Type B pancreatic cell (in vitro differentiated cells): ENCODE data around the gene SFSWAP. TPM values are rescaled to one million over a fixed set of nuclear protein-coding genes. Genes with fewer than 3 reads are reported as not detected.
"Not testable (repeated sequence)": the region's sequence is repeated elsewhere in the genome, so short reads cannot be mapped to it uniquely, and the experiment has no call there.

Experiments
- DNase-seq: peaks from one replicate; pipeline ENCODE4 v3.0.0; 2021; ENCODE audit warnings: mixed read lengths; ENCODE audit not compliant: unreplicated experiment; ENCODE audit errors: extremely low spot score
- H3K27ac Mint-ChIP-seq: 2 replicates; pipeline ENCODE4 v1.8.0; 2021; ENCODE audit warnings: mild to moderate bottlenecking, mixed read lengths
- H3K27me3 Mint-ChIP-seq: 2 replicates; pipeline ENCODE4 v1.8.0; 2021; ENCODE audit warnings: mixed read lengths
- H3K36me3 Mint-ChIP-seq: 2 replicates; pipeline ENCODE4 v1.8.0; 2021; ENCODE audit warnings: mixed read lengths
- H3K4me1 Mint-ChIP-seq: one replicate; pipeline ENCODE4 v1.8.0; 2021; ENCODE audit warnings: mixed read lengths; ENCODE audit not compliant: unreplicated experiment
- H3K4me3 Mint-ChIP-seq: 2 replicates; pipeline ENCODE4 v1.8.0; 2021; ENCODE audit warnings: mild to moderate bottlenecking, mixed read lengths
- H3K9me3 Mint-ChIP-seq: 2 replicates; pipeline ENCODE4 v1.8.0; 2021; ENCODE audit warnings: mixed read lengths
- CTCF ChIP-seq: fragments of 200-600 bp; sonication (generic); conservative IDR thresholded peaks from 2 replicates; pipeline ENCODE4 v1.5.0; 2021; ENCODE audit warnings: antibody characterized with exemption, mild to moderate bottlenecking
- total RNA-seq: library from RNA; stranded (reverse); gene quantifications from 2 replicates; pipeline ENCODE4 v1.2.1, GENCODE V29; 2021; ENCODE audit warnings: low replicate concordance

The SFSWAP gene
- total RNA-seq, 1 donor from 2014 or later = 59.3 TPM

DNA sequence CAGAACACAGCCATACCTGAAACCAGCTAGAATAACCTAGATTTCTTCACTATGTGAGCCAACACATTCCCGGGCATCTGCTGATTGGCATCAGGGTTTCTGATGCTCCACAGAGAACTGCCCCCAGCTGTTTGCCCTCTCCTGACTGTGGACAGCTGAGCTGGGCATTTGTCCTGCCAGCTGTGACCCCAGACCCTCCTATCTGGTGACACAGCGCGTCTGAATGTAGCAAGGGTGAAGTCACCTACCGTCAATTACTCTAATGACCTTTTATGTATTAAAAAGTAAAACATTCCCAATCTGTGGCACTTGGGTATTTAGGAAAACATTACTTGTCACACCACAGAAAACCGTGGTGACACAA, 29.7 kb upstream of the SFSWAP start:
- TF ChIP-seq CTCF = no peak
- peak; percentile 20 for DNase-seq
- no peaks in the 10 kb centered on the region for H3K4me1 Mint-ChIP-seq
- H3K27ac Mint-ChIP-seq = no peak overlapping the region
- H3K9me3 Mint-ChIP-seq = no peaks in the 10 kb centered on the region
- peaks cover 14% of the 10 kb centered on the region for H3K27me3 Mint-ChIP-seq
- H3K36me3 Mint-ChIP-seq = no peaks in the 10 kb centered on the region
- H3K4me3 Mint-ChIP-seq = no peak overlapping the region

GRCh38 chr12:131681746-131682509, 29.0 kb upstream of the SFSWAP start:
- DNase-seq = peak; percentile 79
- not testable (repeated sequence) for H3K4me1 Mint-ChIP-seq, H3K27me3 Mint-ChIP-seq, H3K36me3 Mint-ChIP-seq, H3K9me3 Mint-ChIP-seq, H3K4me3 Mint-ChIP-seq
- H3K27ac Mint-ChIP-seq = peak overlapping the region; percentile 51

DNA sequence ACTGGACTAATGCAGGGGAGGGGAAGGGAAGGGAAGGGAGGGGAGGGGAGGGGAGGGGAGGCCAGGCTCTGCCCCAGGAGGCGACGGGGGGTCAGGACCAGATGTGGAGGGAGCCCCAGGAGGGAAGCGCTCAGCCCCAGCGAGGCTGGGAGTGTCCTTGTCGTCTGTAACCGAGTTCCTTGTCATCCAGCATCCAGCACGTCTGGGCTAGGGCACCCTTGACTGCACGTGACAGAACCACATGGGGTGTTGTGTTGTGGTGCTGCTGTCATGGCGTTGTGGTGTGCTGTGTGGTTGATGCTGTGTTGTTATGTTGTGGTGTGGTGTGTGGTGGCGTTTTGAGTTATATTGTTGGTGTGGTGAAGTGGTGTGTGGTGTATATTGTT, 28.4 kb upstream of the SFSWAP start:
- Mint-ChIP-seq H3K27ac (no peak overlapping the region), H3K27me3 (peaks cover 9% of the 10 kb centered on the region), H3K9me3 (no peaks in the 10 kb centered on the region), H3K36me3 (no peaks in the 10 kb centered on the region), H3K4me3 (no peak overlapping the region), H3K4me1 (no peaks in the 10 kb centered on the region)
- DNase-seq = no peak
- TF ChIP-seq CTCF = no peak

DNA sequence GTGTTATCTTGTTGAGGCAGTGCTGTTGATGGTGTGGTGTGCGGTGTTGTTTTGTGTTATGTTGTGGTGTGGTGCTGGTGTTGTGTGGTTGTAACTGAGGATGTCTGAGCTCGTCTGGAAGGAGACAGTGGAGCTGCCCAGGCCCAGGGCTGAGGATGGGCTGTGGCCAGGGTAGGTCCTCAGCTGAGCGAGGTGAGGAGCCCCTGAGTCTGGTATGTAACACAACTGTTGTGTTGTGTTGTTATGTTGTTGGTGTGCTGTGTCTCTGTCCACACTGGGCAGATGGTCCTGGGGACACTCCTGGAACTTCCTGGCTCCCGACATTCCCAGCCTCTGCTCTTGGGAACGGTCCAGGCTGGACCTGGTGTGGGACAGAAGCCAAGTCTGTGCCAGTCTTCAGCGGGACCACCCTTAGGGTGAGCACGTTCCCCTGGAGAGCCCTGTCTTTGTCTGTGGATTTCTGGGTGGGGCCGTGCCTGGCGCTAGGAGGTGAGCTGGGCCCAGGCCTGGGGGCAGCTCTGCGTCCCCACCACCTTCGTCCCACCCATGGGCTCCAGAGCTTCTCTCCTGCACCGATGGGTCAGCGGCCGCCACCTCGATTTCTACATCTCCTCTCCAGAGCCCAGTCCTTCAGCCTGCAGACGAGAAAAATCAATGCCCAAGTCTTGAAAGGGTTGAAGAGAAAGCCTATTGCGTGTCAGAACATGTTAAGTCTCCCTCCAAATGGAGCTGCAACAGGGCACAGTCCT, 27.4 kb upstream of the SFSWAP start:
- no peak overlapping the region for H3K27ac Mint-ChIP-seq
- H3K9me3 Mint-ChIP-seq = peaks cover 5% of the 10 kb centered on the region
- H3K27me3 Mint-ChIP-seq = peaks cover 13% of the 10 kb centered on the region
- peak; percentile 58 for DNase-seq
- no peak overlapping the region for H3K4me3 Mint-ChIP-seq
- H3K36me3 Mint-ChIP-seq = no peaks in the 10 kb centered on the region
- H3K4me1 Mint-ChIP-seq = no peaks in the 10 kb centered on the region
- no peak for TF ChIP-seq CTCF

DNA sequence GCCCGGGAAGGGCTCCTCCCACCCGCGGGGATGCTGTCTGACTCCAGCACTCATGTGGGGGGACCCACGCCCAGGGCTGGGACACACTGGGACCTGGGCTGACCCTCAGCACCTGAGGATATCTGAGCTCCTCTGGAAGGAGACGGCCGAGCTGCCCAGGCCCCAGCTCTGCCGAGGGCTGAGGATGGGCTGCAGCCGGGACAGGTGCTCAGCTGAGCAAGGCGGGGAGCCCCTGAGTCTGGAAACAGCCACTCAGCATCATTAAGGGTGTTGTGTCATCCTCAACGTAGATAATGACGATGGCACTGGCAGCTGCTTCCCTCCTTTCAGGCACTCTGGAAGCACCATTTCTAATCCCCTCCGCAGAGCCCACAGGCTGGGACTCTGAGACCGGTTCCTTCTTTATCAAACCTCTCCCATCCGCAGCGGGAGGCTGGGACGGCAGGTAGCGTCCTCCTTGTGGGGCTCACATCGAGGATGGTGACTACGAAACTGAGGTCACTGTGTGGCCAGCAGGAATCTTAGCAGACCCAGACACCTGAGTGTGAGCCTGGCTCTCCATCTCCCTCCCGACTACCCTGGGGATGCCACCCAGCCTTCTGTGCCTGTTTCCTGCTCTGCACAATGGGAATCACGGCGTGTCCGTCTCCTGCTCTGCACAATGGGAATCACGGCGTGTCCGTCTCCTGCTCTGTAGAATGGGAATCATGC, 26.7 kb upstream of the SFSWAP start:
- peak; percentile 58 for DNase-seq
- no peaks in the 10 kb centered on the region for H3K36me3 Mint-ChIP-seq
- H3K4me1 Mint-ChIP-seq = no peaks in the 10 kb centered on the region
- H3K27me3 Mint-ChIP-seq = peaks cover 12% of the 10 kb centered on the region
- no peak overlapping the region for H3K4me3 Mint-ChIP-seq
- no peak overlapping the region for H3K27ac Mint-ChIP-seq
- peaks cover 5% of the 10 kb centered on the region for H3K9me3 Mint-ChIP-seq
- TF ChIP-seq CTCF = no peak
